A549 (cell line): ENCODE measurements around the gene SGCA. TPM values are rescaled to one million over a fixed set of nuclear protein-coding genes. Genes with fewer than 3 reads are reported as not detected.
A peak's percentile ranks its signal among the peaks of the same experiment; 100 is the strongest.

Experiments used
- ATAC-seq, 2 experiments: fragments of 200-7000 bp in 1 of 2; fragments of >200 bp in 1 of 2; cut with Nextera tagmentation in 1 of 2; cut with Tn5 transposase in 1 of 2; 3 replicates each; pipeline versions ENCODE4 v1.8.0 to v1.9.1; 2018 to 2020; ENCODE audit warnings: mild to moderate bottlenecking in 1 of 2, moderate library complexity in 1 of 2
- CTCF ChIA-PET: fragments of 300-600 bp; sonication (Branson Sonifier 250); formaldehyde crosslinking; extraction: SDS; loops from one replicate; lab custom pipeline; 2021; ENCODE audit warnings: antibody characterized with exemption, inconsistent platforms; lab: Yijun Ruan, JAX
- POLR2A ChIA-PET: fragments of 350-600 bp; formaldehyde crosslinking; extraction: SDS; loops from one replicate; lab custom pipeline; 2021; ENCODE audit warnings: antibody characterized with exemption, inconsistent platforms; lab: Yijun Ruan, JAX
- DNase-seq, 2 experiments: peaks; one replicate each; pipeline versions ENCODE4 v3.0.0 to v3.0.0-alpha.2; 2011 to 2016; ENCODE audit warnings: low read depth in 1 of 2, low spot score in 1 of 2
- FAIRE-seq: peaks from 2 replicates; lab custom pipeline; 2011; peaks lifted over from hg19 to GRCh38; lab: Jason Lieb, UNC
- H3K27ac ChIP-seq, 2 experiments: fragments of >200 bp; sonication (Bioruptor Twin); formaldehyde crosslinking; 3 replicates each; pipeline ENCODE4 v1.5.1; 2016 to 2017
- H3K4me1 ChIP-seq: fragments of >200 bp; sonication (Bioruptor Twin); formaldehyde crosslinking; 3 replicates; pipeline ENCODE4 v1.6.1; 2016
- H3K4me2 ChIP-seq: fragments of >200 bp; sonication (Bioruptor Twin); formaldehyde crosslinking; 3 replicates; pipeline ENCODE4 v1.6.1; 2016
- H3K4me3 ChIP-seq: fragments of >200 bp; sonication (Bioruptor Twin); formaldehyde crosslinking; 3 replicates; pipeline ENCODE4 v1.5.1; 2016
- H3K9me3 ChIP-seq: fragments of >200 bp; sonication (Bioruptor Twin); formaldehyde crosslinking; 3 replicates; pipeline ENCODE4 v1.6.1; 2016
- ATOH8 ChIP-seq: fragments of 250-450 bp; sonication (Bioruptor Pico); IDR thresholded peaks from 2 replicates; pipeline ENCODE4 v1.5.0; 2020; ENCODE audit warnings: low read depth, mild to moderate bottlenecking, moderate library complexity
- CBX2 ChIP-seq: fragments of 200-600 bp; sonication (generic); IDR thresholded peaks from 2 replicates; pipeline ENCODE4 v1.6.1; 2016; ENCODE audit warnings: low read depth, mild to moderate bottlenecking, borderline replicate concordance
- CTCF ChIP-seq: fragments of >200 bp; sonication (Bioruptor Twin); formaldehyde crosslinking; IDR thresholded peaks from 3 replicates; pipeline ENCODE4 v1.5.1; 2016
- E2F6 ChIP-seq: IDR thresholded peaks from 2 replicates; pipeline ENCODE4 v1.6.1; 2012; ENCODE audit warnings: low read depth, borderline replicate concordance
- EHMT2 ChIP-seq: fragments of 200-600 bp; sonication (generic); IDR thresholded peaks from 2 replicates; pipeline ENCODE4 v1.6.1; 2016; ENCODE audit warnings: antibody characterized with exemption, low read depth, mild to moderate bottlenecking, moderate library complexity
- ELK1 ChIP-seq: fragments of 150-350 bp; IDR thresholded peaks from 2 replicates; pipeline ENCODE4 v1.6.1; 2014; ENCODE audit warnings: low read depth, mild to moderate bottlenecking, low read length
- EP300 ChIP-seq, 2 experiments: fragments of >200 bp; sonication (Bioruptor Twin); formaldehyde crosslinking; IDR thresholded peaks; 2 replicates in 1 of 2; 3 replicates in 1 of 2; pipeline ENCODE4 v1.6.1; 2016 to 2017
- FOXS1 ChIP-seq: fragments of 250-450 bp; sonication (Bioruptor Pico); IDR thresholded peaks from 2 replicates; pipeline ENCODE4 v1.5.0; 2020; ENCODE audit warnings: mild to moderate bottlenecking, moderate library complexity
- GATA3 ChIP-seq: IDR thresholded peaks from 2 replicates; pipeline ENCODE4 v1.6.1; 2012; ENCODE audit warnings: borderline replicate concordance
- HEYL ChIP-seq: fragments of 250-450 bp; sonication (Bioruptor Pico); IDR thresholded peaks from 2 replicates; pipeline ENCODE4 v1.8.0; 2021; ENCODE audit warnings: mild to moderate bottlenecking, moderate library complexity
- HOXA7 ChIP-seq: fragments of 250-450 bp; sonication (Bioruptor Pico); IDR thresholded peaks from 2 replicates; pipeline ENCODE4 v1.5.0; 2020; ENCODE audit warnings: mild to moderate bottlenecking, moderate library complexity
- HOXB13 ChIP-seq: fragments of 250-450 bp; sonication (Bioruptor Pico); IDR thresholded peaks from 2 replicates; pipeline ENCODE4 v1.5.0; 2020; ENCODE audit warnings: low read depth, mild to moderate bottlenecking, moderate library complexity
- HOXB5 ChIP-seq: fragments of 250-450 bp; sonication (Bioruptor Pico); IDR thresholded peaks from 2 replicates; pipeline ENCODE4 v1.5.0; 2020; ENCODE audit warnings: mild to moderate bottlenecking, moderate library complexity
- JUN ChIP-seq, 2 experiments: fragments of >200 bp; sonication (Bioruptor Twin); formaldehyde crosslinking; IDR thresholded peaks; 2 replicates in 1 of 2; 3 replicates in 1 of 2; pipeline ENCODE4 v1.6.1; 2016 to 2017
- MAX ChIP-seq: IDR thresholded peaks from 2 replicates; pipeline ENCODE4 v1.6.1; 2012
- NPAS2 ChIP-seq: fragments of 250-450 bp; sonication (Bioruptor Pico); IDR thresholded peaks from 2 replicates; pipeline ENCODE4 v1.8.0; 2022; ENCODE audit warnings: mild to moderate bottlenecking, moderate library complexity, borderline replicate concordance
- PHF8 ChIP-seq: fragments of 200-600 bp; sonication (generic); IDR thresholded peaks from 2 replicates; pipeline ENCODE4 v1.6.1; 2016; ENCODE audit warnings: low read depth, mild to moderate bottlenecking, antibody characterized with exemption, moderate library complexity, borderline replicate concordance
- POLR2A ChIP-seq: IDR thresholded peaks from 2 replicates; pipeline ENCODE4 v1.6.1; 2012; ENCODE audit warnings: mild to moderate bottlenecking, low read length
- REST ChIP-seq: fragments of 200-600 bp; sonication (generic); IDR thresholded peaks from 2 replicates; pipeline ENCODE4 v1.6.1; 2016; ENCODE audit warnings: antibody characterized with exemption, mild to moderate bottlenecking, moderate library complexity
- RFX5 ChIP-seq: fragments of 450-650 bp; IDR thresholded peaks from 2 replicates; pipeline ENCODE4 v1.7.1; 2014; ENCODE audit warnings: antibody characterized with exemption, mild to moderate bottlenecking, moderate library complexity
- SMC3 ChIP-seq: fragments of >200 bp; sonication (Bioruptor Twin); formaldehyde crosslinking; IDR thresholded peaks from 3 replicates; pipeline ENCODE4 v1.6.1; 2018; ENCODE audit warnings: inconsistent platforms
- TFCP2L1 ChIP-seq: fragments of 250-450 bp; sonication (Bioruptor Pico); IDR thresholded peaks from 2 replicates; pipeline ENCODE4 v1.5.0; 2021; ENCODE audit warnings: mild to moderate bottlenecking
- TP53 ChIP-seq: fragments of 250-450 bp; sonication (Bioruptor Pico); IDR thresholded peaks from 2 replicates; pipeline ENCODE4 v1.5.0; 2021; ENCODE audit warnings: mild to moderate bottlenecking, moderate library complexity
- ZC3H11A ChIP-seq: fragments of 450-650 bp; IDR thresholded peaks from 2 replicates; pipeline ENCODE4 v1.6.1; 2014; ENCODE audit warnings: antibody characterized with exemption, mild to moderate bottlenecking
- ZFP36 ChIP-seq: fragments of 450-650 bp; IDR thresholded peaks from 2 replicates; pipeline ENCODE4 v1.6.1; 2014; ENCODE audit warnings: borderline replicate concordance; ENCODE audit not compliant: partially characterized antibody
- ZNF302 ChIP-seq: fragments of 250-450 bp; sonication (Bioruptor Pico); IDR thresholded peaks from 2 replicates; pipeline ENCODE4 v1.9.0; 2021; ENCODE audit warnings: inconsistent platforms, mild to moderate bottlenecking, moderate library complexity
- WGBS: methylation state at CpG from one replicate; pipeline ENCODE4 v1.1.6; 2017; ENCODE audit errors: missing lambda C conversion rate; 5-methylcytosine and 5-hydroxymethylcytosine counted together
- polyA plus RNA-seq, 4 experiments: library from polyadenylated mRNA; depleted of rRNA in 3 of 4; stranded (reverse); fragments of >200 nt; fragmentation: RNase III in 1 of 4; extraction: RNeasy Plus Mini Kit Qiagen cat#74134 plus additional on column Dnase treatment in 1 of 4; gene quantifications; 2 replicates in 3 of 4; 3 replicates in 1 of 4; pipeline ENCODE4 v1.2.3, GENCODE V29; 2011 to 2017

SGCA gene
- polyA plus RNA-seq, 2 of the 4 experiments (the other 2 are of a cell fraction): 0.44 to 3.4 TPM

GRCh38 chr17:50157891-50158290 is 7.9 kb upstream of the SGCA start:
- H3K9me3 ChIP-seq: no peaks in the 10 kb centered on the region
- CTCF ChIA-PET: interaction anchor here (0.9 to 60.2 kb wide), 7 partner anchors 11 to 70 kb away, joined by 5 to 1356 read pairs (median 8); partner anchors contain the start of genes COL1A1, PDK2 and SGCA
- ATAC-seq (no peak), DNase-seq (no peak), FAIRE-seq (no peak)
- WGBS: 69% methylated on average over 4 of the region's 4 CpGs
- TF ChIP-seq ATOH8 (CRISPR knock-in tag) (no peak), EHMT2 (no peak), HOXB13 (CRISPR knock-in tag) (no peak), POLR2A (no peak), JUN (IDR thresholded peaks at IDR 0.05) (no peak), FOXS1 (no peak), CBX2 (no peak), PHF8 (no peak), ZNF302 (CRISPR knock-in tag) (no peak), TP53 (CRISPR knock-in tag) (no peak), ZFP36 (no peak), ZC3H11A (no peak), NPAS2 (CRISPR knock-in tag) (no peak), HEYL (CRISPR knock-in tag) (no peak), REST (no peak), HOXA7 (CRISPR knock-in tag) (no peak), SMC3 (no peak), RFX5 (no peak)
- TF ChIP-seq, all 56 proteins: peak for 0
- Histone ChIP-seq H3K4me3 (no peak overlapping the region), H3K27ac (no peak overlapping the region), H3K4me1 (peaks cover 28% of the 10 kb centered on the region), H3K4me2 (no peak overlapping the region)
- POLR2A ChIA-PET: no interaction called here

GRCh38 chr17:50161023-50161910 is 4.5 kb upstream of the SGCA start:
- ATAC-seq (peak; percentile 88 to 96), DNase-seq (peak; percentile 92 to 100), FAIRE-seq (peak; percentile 96)
- H3K4me1 ChIP-seq: peaks cover 9% of the 10 kb centered on the region; the same call in 2 of the 3 replicates
- WGBS: 1% methylated on average over 44 of the region's 53 CpGs
- peak overlapping the region; percentile 98 for H3K4me2 ChIP-seq
- H3K27ac ChIP-seq: peak overlapping the region; percentile 80 to 86
- H3K4me3 ChIP-seq: peak overlapping the region; percentile 74
- ChIA-PET CTCF (interaction anchor here (0.6 to 2.8 kb wide), 60 partner anchors 9 to 623 kb away, joined by 3 to 163 read pairs (median 4); partner anchors contain the start of genes COL1A1, PPP1R9B and SAMD14), POLR2A (interaction anchor here (0.7 to 1.8 kb wide), 4 partner anchors 9 to 44 kb away, joined by 3 to 21 read pairs (median 4); no protein-coding TSS in a partner anchor)
- H3K9me3 ChIP-seq: no peaks in the 10 kb centered on the region
- TF ChIP-seq MAX (peak; percentile 91), E2F6 (peak; percentile 75; the same call in 1 of the 2 replicates), HOXB5 (CRISPR knock-in tag) (0 out of 2 replicates have a peak, but pooled peaks have one; percentile 41), TP53 (CRISPR knock-in tag) (0 out of 2 replicates have a peak, but pooled peaks have one; percentile 16), TFCP2L1 (CRISPR knock-in tag) (0 out of 2 replicates have a peak, but pooled peaks have one; percentile 30), ELK1 (no peak), HOXB13 (CRISPR knock-in tag) (no peak), JUN (IDR thresholded peaks at IDR 0.05) (peak; percentile 55 to 70; a peak in 3 of 5 replicates), CTCF (peak; percentile 98), EP300 (IDR thresholded peaks at IDR 0.05) (no peak), PHF8 (peak; percentile 64; the same call in 1 of the 2 replicates), GATA3 (peak; percentile 37; the same call in 1 of the 2 replicates), SMC3 (peak; percentile 97), POLR2A (peak; percentile 92), FOXS1 (no peak)
